Ovary (tissue), 9 donors: ENCODE data around the gene UBE2G1. TPM values are rescaled to one million over a fixed set of nuclear protein-coding genes. Genes with fewer than 3 reads are reported as not detected.

ENCODE experiments used
- DNase-seq, 5 donors: peaks; one replicate each; pipeline ENCODE4 v3.0.0-alpha.2; 2019 to 2020
- H3K27ac ChIP-seq, 2 donors: fragments of 200-600 bp; one replicate each; pipeline versions ENCODE4 v1.5.1 to v1.8.0; 2019 to 2022
- H3K27me3 ChIP-seq: fragments of 200-600 bp; one replicate; pipeline ENCODE4 v1.8.0; 2022
- H3K36me3 ChIP-seq: fragments of 200-600 bp; sonication (generic); one replicate; pipeline ENCODE4 v1.5.1; 2019
- H3K4me1 ChIP-seq: one replicate; pipeline ENCODE4 v1.8.1; 2013; ENCODE audit warnings: mild to moderate bottlenecking, moderate library complexity; ENCODE audit not compliant: insufficient read depth
- H3K4me3 ChIP-seq: fragments of 200-600 bp; sonication (generic); one replicate; pipeline ENCODE4 v1.5.1; 2017
- H3K9me3 ChIP-seq, 2 donors: fragments of 200-600 bp in 1 of 2; sonication (generic) in 1 of 2; one replicate each; pipeline versions ENCODE4 v1.5.1 to v1.8.1; 2013 to 2019; ENCODE audit warnings: mild to moderate bottlenecking in 1 of 2, moderate library complexity in 1 of 2
- EP300 ChIP-seq: sonication (generic); formaldehyde crosslinking; IDR thresholded peaks from one replicate; pipeline ENCODE4 v1.6.1; 2017; ENCODE audit warnings: antibody characterized with exemption
- POLR2A ChIP-seq: fragments of 450-650 bp; IDR thresholded peaks from one replicate; pipeline ENCODE4 v1.6.1; 2017; ENCODE audit warnings: antibody characterized with exemption, mild to moderate bottlenecking, moderate library complexity
- WGBS, 3 donors: extraction: QIAGEN DNeasy Blood & Tissue Kit in 1 of 3; methylation state at CpG; one replicate each; pipeline versions ENCODE4 v1.1.5 to v1.1.7; 2013 to 2017; 5-methylcytosine and 5-hydroxymethylcytosine counted together
- intact Hi-C, 4 donors: fragments of 100-400 bp; cut with DNase I; formaldehyde crosslinking; loops; one replicate each; pipeline versions ENCODE4 v1.11.0 to v1.15.1; 2022 to 2023
- polyA plus RNA-seq, 2 donors: library from polyadenylated mRNA; stranded (reverse); fragments of 200-250 nt in 1 of 2; fragments of 350-450 nt in 1 of 2; fragmentation: Illumina TruSeq in 1 of 2; extraction: RNeasy Lipid Tissue Mini Kit (QIAGEN cat#74804) in 1 of 2; gene quantifications; one replicate each; pipeline ENCODE4 v1.2.3, GENCODE V29; 2013 to 2014
- total RNA-seq, 7 donors: library from RNA; depleted of rRNA in 2 of 7; stranded (reverse); fragments of >200 nt in 2 of 7; fragmentation: NEBNext Ultra II Directional in 3 of 7; extraction: Animal tissue kit (Norgen Biotek cat#: 25700) in 3 of 7; gene quantifications; one replicate each; pipeline versions ENCODE4 v1.1.0 to v1.2.4, GENCODE V29; 2016 to 2023
- TF ChIP-seq, protein P1 (sequence below), 3 donors: fragments of 450-650 bp in 2 of 3; fragments of 200-600 bp in 1 of 3; IDR thresholded peaks; one replicate each; pipeline versions ENCODE4 v1.5.1 to v1.8.0; 2016 to 2022; ENCODE audit warnings: antibody characterized with exemption in 3 of 3, mild to moderate bottlenecking in 1 of 3
- donor health status: DM: no; HTN: no; CAD: no; lungs with moderate emphysema.
- donor health status: DM: no; HTN: no; CAD: no.
- donor health status: Bipolar disorder and iron deficiency.
- donor health status: DM: yes; HTN: yes; CAD: no.
- donor health status: DM: no; HTN: no; CAD: no.
- donor health status: DM: yes; HTN: yes; CAD: no.

The UBE2G1 gene
- total and polyA plus RNA-seq, 9 donors, result 12.4 to 50.7 (median 36.5) TPM

DNA sequence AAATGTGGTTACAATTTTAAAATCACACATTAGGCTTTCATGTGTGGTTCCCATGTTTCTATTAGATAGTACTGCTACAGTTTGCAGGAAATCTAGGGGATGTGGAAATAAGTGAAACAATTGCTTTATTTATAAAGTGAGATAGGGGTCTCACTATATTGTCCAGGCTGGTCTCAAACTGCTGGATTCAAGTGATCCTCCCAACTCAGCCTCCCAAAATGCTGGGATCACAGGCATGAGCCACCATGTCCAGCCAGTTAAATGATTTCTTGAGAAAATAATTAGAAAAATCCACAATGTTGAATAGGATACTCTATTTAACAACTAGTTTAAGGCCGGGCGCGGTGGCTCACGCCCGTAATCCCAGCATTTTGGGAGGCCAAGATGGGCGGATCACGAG lies 42.0 kb downstream of the UBE2G1 start:
- H3K9me3 ChIP-seq, result no peaks in the 10 kb centered on the region
- H3K27me3 ChIP-seq, result no peaks in the 10 kb centered on the region
- no peak overlapping the region for H3K4me3 ChIP-seq
- no peaks in the 10 kb centered on the region for H3K36me3 ChIP-seq
- intact Hi-C loops, result no loop called here
- DNase-seq, result no peak
- TF ChIP-seq POLR2A (no peak), EP300 (no peak)
- TF ChIP-seq, protein P1, sequence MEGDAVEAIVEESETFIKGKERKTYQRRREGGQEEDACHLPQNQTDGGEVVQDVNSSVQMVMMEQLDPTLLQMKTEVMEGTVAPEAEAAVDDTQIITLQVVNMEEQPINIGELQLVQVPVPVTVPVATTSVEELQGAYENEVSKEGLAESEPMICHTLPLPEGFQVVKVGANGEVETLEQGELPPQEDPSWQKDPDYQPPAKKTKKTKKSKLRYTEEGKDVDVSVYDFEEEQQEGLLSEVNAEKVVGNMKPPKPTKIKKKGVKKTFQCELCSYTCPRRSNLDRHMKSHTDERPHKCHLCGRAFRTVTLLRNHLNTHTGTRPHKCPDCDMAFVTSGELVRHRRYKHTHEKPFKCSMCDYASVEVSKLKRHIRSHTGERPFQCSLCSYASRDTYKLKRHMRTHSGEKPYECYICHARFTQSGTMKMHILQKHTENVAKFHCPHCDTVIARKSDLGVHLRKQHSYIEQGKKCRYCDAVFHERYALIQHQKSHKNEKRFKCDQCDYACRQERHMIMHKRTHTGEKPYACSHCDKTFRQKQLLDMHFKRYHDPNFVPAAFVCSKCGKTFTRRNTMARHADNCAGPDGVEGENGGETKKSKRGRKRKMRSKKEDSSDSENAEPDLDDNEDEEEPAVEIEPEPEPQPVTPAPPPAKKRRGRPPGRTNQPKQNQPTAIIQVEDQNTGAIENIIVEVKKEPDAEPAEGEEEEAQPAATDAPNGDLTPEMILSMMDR (IDR thresholded peaks at IDR 0.05), result no peak
- H3K4me1 ChIP-seq, result peaks cover under 1% of the 10 kb centered on the region
- no peak overlapping the region for H3K27ac ChIP-seq
- WGBS, 3 donors, result 95 to 98% (median 97%) methylated on average over 7 of the region's 7 CpGs

DNA sequence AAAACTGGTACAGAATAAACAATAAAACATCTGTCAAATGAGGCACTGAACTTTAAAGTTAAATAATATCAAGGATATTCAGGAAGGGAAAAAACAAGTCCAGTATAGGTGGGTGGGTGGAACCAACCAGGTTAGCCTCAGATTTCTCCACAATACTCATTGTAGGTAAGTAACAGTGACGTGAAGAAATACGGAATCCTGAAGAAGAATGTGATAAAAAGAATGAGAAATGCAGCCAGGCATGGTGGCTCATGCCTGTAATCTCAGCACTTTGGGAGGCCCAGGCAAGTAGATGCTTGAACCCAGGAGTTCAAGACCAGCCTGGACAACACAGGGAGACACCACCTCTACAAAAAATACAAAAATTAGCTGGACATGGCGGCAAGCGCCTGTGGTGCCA lies 47.3 kb downstream of the UBE2G1 start:
- H3K27me3 ChIP-seq, result no peaks in the 10 kb centered on the region
- no peaks in the 10 kb centered on the region for H3K9me3 ChIP-seq
- WGBS, 3 donors, result 82 to 89% (median 89%) methylated on average over 4 of the region's 4 CpGs
- DNase-seq, result no peak
- intact Hi-C loops, result loop anchor here in 1 of 4 donors (10.0 kb wide), 1 partner anchor 46 kb away; the partner anchor contains the start of gene UBE2G1
- peaks cover 13% of the 10 kb centered on the region for H3K4me1 ChIP-seq
- no peaks in the 10 kb centered on the region for H3K36me3 ChIP-seq
- H3K4me3 ChIP-seq, result no peak overlapping the region
- H3K27ac ChIP-seq, result peak overlapping the region in 1 of 2 donors; percentile 75
- TF ChIP-seq POLR2A (no peak), EP300 (no peak)
- TF ChIP-seq, protein P1 (IDR thresholded peaks at IDR 0.05), result no peak

DNA sequence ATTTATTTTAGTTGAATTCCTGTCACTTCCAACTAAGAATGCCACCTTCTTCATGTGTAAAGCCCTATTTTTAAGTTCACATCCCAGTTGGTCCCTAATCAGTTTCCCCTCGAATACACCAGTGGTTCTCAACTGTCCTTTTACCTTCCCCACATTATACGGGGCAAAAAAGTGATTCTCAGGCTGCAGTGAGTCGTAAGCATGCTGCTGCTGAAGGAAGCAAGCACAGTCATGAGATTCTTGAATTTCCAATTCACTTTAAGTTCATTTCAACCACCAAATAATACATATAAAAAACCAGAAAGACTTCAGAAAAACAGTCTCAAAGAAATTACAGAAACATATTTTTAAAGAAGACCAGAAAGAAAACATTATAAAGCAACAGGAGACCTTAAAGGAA lies 47.9 kb downstream of the UBE2G1 start:
- Histone ChIP-seq H3K36me3 (no peaks in the 10 kb centered on the region), H3K4me3 (no peak overlapping the region), H3K27ac (peak overlapping the region in 1 of 2 donors; percentile 75), H3K4me1 (peaks cover 13% of the 10 kb centered on the region), H3K27me3 (no peaks in the 10 kb centered on the region), H3K9me3 (no peaks in the 10 kb centered on the region)
- DNase-seq, result no peak
- WGBS, 3 donors, result 8 to 13% (median 9%) methylated on average over 3 of the region's 3 CpGs
- intact Hi-C loops, result loop anchor here in 1 of 4 donors (10.0 kb wide), 1 partner anchor 46 kb away; the partner anchor contains the start of gene UBE2G1
- no peak for TF ChIP-seq POLR2A
- no peak for TF ChIP-seq EP300
- TF ChIP-seq, protein P1 (IDR thresholded peaks at IDR 0.05), result no peak

DNA sequence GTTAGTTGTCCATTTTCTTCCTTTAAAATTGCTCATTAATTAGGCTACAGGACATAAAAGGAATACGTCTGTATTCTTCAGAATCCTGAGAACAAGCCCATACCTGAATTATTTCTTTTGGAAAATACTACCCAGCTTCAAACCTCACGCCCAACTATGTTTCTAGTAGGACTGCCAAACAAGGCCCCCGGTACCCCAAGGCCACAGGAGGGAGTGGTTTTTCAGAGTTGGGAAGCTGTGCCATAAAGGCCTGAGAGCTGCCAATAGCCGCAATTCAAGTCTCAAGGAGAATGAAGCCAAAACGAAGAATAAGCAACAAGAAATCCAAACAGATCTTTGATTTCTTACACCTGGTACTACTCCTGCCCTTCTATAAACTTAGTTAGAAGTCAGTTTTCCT lies 48.3 kb downstream of the UBE2G1 start:
- 9 to 17% (median 14%) methylated on average over 5 of the region's 5 CpGs for WGBS, 3 donors
- Histone ChIP-seq H3K27ac (peak overlapping the region in 1 of 2 donors; percentile 75), H3K36me3 (no peaks in the 10 kb centered on the region), H3K4me3 (no peak overlapping the region), H3K27me3 (no peaks in the 10 kb centered on the region), H3K4me1 (peaks cover 13% of the 10 kb centered on the region), H3K9me3 (no peaks in the 10 kb centered on the region)
- intact Hi-C loops, result loop anchor here in 1 of 4 donors (10.0 kb wide), 1 partner anchor 47 kb away; the partner anchor contains the start of gene UBE2G1
- no peak for TF ChIP-seq POLR2A
- no peak for TF ChIP-seq EP300
- TF ChIP-seq, protein P1 (IDR thresholded peaks at IDR 0.05), result no peak
- peak; percentile 39 to 65 (median 58) for DNase-seq
